SU-DHL-6 (cell line): ENCODE measurements around the gene SEMA6A.

ENCODE experiments used
- EZH2phosphoT487 ChIP-seq: fragments of 200-600 bp; sonication (generic), shearing (Covaris generic); conservative IDR thresholded peaks from 2 replicates; pipeline ENCODE4 v1.6.1; 2018; ENCODE audit warnings: mild to moderate bottlenecking, antibody characterized with exemption, low read length, moderate library complexity, mixed read lengths
- TF ChIP-seq, protein P1 (sequence below): fragments of 200-600 bp; sonication (generic); IDR thresholded peaks from one replicate; pipeline ENCODE4 v1.5.1; 2017; ENCODE audit warnings: antibody characterized with exemption, mild to moderate bottlenecking, low read length, moderate library complexity; ENCODE audit not compliant: insufficient read depth, poor library complexity, severe bottlenecking

DNA sequence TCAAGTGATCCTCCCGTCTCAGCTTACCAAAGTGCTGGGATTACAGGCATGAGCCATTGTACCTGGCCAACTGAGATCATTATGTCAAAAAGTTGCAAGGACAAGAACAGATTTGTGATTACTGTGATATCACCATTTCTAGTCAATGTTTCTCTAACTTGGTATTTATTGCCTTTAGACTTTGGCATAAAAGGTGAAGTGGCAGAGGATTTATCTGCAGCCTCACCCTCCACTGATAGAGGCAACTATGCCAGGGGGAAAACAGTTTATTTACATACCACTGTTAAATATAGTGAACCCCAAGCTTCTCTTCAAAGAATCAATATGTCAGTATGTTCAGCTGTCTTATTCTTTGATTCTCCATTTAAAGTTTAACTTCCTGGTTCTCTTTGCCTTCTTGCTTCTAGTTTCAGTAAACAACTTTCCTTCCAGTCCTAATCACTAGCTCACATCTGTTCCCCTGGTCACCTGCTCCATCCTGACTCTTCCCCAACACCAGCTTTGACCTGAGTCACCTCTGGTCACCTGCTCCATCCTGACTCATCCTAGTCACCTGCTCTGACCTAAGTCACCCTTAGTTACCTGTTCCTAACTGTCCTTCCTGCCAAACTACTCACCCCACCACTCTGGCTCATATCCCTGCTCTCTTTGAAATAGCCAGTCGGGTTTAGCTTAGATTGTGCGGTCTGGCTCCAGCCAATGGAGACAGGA lies 29.9 kb downstream of the SEMA6A start:
- TF ChIP-seq, protein P1, sequence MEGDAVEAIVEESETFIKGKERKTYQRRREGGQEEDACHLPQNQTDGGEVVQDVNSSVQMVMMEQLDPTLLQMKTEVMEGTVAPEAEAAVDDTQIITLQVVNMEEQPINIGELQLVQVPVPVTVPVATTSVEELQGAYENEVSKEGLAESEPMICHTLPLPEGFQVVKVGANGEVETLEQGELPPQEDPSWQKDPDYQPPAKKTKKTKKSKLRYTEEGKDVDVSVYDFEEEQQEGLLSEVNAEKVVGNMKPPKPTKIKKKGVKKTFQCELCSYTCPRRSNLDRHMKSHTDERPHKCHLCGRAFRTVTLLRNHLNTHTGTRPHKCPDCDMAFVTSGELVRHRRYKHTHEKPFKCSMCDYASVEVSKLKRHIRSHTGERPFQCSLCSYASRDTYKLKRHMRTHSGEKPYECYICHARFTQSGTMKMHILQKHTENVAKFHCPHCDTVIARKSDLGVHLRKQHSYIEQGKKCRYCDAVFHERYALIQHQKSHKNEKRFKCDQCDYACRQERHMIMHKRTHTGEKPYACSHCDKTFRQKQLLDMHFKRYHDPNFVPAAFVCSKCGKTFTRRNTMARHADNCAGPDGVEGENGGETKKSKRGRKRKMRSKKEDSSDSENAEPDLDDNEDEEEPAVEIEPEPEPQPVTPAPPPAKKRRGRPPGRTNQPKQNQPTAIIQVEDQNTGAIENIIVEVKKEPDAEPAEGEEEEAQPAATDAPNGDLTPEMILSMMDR, result no peak
- TF ChIP-seq EZH2phosphoT487, result no peak
